A549 treated with AZD2906 at 1 μM for 4 hours (cell line): ENCODE measurements around the gene NDUFA12. TPM values are rescaled to one million over a fixed set of nuclear protein-coding genes. Genes with fewer than 3 reads are reported as not detected.

Experiments used
- total RNA-seq: library from RNA; stranded (reverse); fragments of 200-300 nt; extraction: Qiagen RNA extraction; gene quantifications from 5 replicates; pipeline ENCODE4 v1.2.3, GENCODE V29; 2022

Gene NDUFA12
- 133 to 148 TPM (median 139 TPM) in 5 replicates for total RNA-seq

GRCh38 chr12:95003213-95003920 is at the start of gene NDUFA12:
Gene NDUFA12, minus strand, starts transcription at chr12:95003697. Its CDS starts 17 bp downstream, at chr12:95003680.

Other genes starting within 250 kb of the NDUFA12 start
- gene NR2C1, start 69.9 kb upstream of the NDUFA12 start, total RNA-seq = 20.7 to 25.0 TPM (median 22.5 TPM) in 5 replicates
- gene FGD6, start 213.8 kb upstream of the NDUFA12 start, total RNA-seq = 9.3 to 13.3 TPM (median 12.1 TPM) in 5 replicates
- 46.9 to 77.9 TPM (median 57.4 TPM) in 5 replicates for gene VEZT, start 214.1 kb upstream of the NDUFA12 start, total RNA-seq